Activated T-helper 1 cell treated with anti-CD3 and anti-CD28 coated beads, Interleukin-2, amount 50 U/mL, for 16 hours (primary cell): ENCODE results near the gene DBP.
A peak's percentile ranks its signal among the peaks of the same experiment; 100 is the strongest.

Experiments
- DNase-seq, 2 donors: peaks; one replicate each; pipeline ENCODE4 v3.0.0-alpha.2; 2020; ENCODE audit warnings: low read depth in 1 of 2, low spot score in 1 of 2

DBP gene

GRCh38 chr19:48628486-48629296, 8.5 kb downstream of the DBP start:
- DNase-seq = no peak

DNA sequence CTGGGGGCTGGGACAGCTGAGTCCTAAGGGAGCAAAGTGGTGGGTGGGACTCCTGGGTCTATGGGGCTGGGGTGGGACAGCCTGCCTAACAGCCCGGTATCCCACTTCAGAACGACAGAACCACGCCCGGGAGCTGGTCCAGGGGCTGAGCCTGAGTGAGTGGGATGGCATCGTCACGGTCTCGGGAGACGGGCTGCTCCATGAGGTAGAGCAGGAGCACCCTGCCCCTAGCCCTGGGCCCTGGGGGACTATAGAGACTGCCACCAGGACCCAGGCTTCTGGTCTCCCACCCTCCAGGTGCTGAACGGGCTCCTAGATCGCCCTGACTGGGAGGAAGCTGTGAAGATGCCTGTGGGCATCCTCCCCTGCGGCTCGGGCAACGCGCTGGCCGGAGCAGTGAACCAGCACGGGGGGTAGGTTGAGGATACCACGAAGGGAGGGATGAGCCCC, 9.3 kb downstream of the DBP start:
- DNase-seq = no peak

DNA sequence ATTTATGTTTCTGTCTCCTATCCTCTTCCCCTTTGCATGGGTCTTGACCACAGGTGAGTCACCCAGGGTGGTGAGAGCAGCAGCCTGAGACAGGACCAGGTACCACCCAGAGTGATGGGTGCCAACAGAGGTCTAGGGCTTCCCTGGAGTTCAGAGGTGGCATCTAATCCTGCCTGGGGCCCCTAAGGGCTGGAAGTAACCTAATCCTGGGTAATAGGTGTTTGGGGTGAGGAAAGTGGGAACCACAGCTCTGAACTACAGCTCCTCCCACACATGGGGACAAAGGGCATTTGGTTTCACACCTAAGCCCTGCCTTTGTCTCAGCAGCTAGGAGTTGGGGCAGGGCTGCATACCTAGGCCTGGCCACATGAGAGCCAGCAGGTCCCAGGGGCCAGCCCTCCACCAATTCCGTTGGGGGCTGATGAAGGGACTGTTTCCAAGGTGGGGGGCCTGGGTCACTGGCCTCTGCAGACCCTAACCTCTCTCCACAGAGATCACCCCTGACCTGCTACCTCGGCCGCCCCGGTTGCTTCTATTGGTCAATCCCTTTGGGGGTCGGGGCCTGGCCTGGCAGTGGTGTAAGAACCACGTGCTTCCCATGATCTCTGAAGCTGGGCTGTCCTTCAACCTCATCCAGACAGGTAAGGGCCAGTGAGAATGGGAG, 9.8 kb downstream of the DBP start:
- DNase-seq = no peak

DNA sequence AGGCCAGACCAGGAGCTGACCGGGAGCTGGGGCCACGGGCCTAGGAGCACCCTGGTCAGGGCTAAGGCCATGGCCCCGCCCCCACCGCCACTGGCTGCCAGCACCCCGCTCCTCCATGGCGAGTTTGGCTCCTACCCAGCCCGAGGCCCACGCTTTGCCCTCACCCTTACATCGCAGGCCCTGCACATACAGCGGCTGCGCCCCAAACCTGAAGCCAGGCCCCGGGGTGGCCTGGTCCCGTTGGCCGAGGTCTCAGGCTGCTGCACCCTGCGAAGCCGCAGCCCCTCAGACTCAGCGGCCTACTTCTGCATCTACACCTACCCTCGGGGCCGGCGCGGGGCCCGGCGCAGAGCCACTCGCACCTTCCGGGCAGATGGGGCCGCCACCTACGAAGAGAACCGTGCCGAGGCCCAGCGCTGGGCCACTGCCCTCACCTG, 11.3 kb downstream of the DBP start:
- DNase-seq = no peak

GRCh38 chr19:48624791-48625723, 12.1 kb downstream of the DBP start:
- no peak for DNase-seq

GRCh38 chr19:48624067-48624594, 13.0 kb downstream of the DBP start:
- peak; percentile 89 to 95 for DNase-seq

GRCh38 chr19:48623556-48624066, 13.6 kb downstream of the DBP start:
- DNase-seq = no peak

GRCh38 chr19:48619692-48620585, 17.2 kb downstream of the DBP start:
- no peak for DNase-seq

DNA sequence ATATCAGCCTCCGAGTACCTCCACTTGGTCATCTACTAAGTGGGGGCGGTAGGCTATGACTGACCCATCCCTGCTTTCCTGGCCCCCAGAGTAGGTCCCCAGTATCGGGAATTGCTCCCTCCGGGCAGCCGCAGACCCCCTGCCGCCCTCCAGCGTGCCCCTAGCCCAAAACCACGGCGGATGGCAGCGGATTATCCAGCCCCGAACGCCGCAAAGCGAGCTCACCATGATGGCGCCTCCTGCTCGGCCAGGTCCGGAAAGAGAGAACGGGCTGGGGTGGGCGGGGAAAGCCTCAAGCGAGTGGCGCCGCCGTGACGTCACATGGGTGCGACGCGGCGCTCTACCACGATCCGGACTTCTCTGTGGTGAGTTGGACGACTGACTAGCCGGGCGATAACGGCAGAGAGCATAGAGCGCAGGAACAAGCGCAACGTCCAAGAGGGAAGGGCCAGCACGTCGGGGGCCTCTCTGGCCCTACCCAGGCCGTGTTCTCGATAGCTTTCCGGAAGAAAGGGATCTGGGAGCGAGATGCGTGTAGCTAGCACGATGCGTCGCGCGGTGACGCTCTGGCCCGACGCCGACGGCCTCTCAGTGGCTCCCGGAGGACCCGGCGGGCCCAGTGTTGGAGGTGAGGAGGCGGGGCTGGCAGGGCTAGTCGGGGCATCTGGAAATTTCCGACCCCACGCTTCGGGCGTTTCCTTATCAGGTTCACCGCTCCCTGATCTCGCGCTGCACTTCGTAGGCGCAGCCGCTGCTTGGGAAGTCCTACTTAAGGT, 18.1 kb downstream of the DBP start, which contains the start of the genes RPL18 and SPHK2:
Gene RPL18 (minus strand): TSS at position 263 of the 776 bp plus-strand sequence. CDS start 35 bp downstream, at position 228.
Gene SPHK2 (plus strand): TSS at position 591 of the 776 bp plus-strand sequence. CDS start 1,009 bp downstream, outside the sequence.
- DNase-seq = peak; percentile 90 to 95

GRCh38 chr19:48618278-48618915, 18.8 kb downstream of the DBP start:
- DNase-seq = no peak

DNA sequence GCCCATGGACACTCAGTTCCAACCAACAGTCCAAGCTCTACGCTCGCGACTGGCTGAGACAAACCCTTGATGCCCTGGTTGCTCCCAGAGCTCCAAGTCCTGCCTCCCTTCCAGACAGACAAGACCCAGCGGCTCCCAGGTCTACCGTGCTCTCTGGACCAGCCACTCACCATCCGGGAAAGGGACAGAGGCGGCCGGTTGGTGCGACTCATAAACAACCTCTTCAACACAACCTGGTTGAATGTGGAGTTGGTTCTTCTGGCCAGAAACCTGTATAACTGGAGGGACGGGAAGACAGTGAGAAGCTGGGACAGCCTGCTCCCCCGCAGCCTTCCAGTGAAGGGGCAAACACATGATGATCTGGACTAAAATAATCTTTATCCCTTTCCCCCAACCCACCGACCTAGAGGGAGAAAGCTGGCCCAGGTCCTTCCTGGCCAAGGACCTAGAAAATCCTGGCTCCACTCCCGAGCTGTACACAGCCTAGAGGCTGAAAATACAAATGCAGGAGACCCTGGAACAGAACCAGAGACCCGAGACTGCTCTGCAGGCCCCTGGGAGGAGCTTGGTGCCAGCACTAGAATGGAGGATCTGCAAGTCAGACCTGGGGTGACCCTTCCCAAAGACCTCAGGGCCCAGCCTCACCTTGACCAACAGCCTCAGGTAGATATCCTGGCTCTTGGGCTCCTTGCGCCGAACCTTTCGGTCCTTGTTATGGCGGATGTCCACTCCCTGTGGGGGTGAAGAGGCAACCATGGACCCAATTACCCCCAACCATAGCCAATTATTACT, 19.8 kb downstream of the DBP start:
- no peak for DNase-seq

- no peak for DNase-seq
These were observed 20.6 kb downstream of the DBP start for GRCh38 chr19:48616491-48617056.

- DNase-seq = no peak
These were observed 21.1 kb downstream of the DBP start for GRCh38 chr19:48616041-48616436.

- DNase-seq = no peak
These were observed 21.7 kb downstream of the DBP start for GRCh38 chr19:48615231-48616040.

- DNase-seq = no peak
These were observed 22.5 kb downstream of the DBP start, which contains the start of gene FAM83E for GRCh38 chr19:48614436-48615230. TSS of gene FAM83E (minus strand) at chr19:48615076. CDS start at chr19:48613372, 1,704 bp downstream.
